WTC11 (cell line): ENCODE data around the gene KRT23. TPM values are rescaled to one million over a fixed set of nuclear protein-coding genes. Genes with fewer than 3 reads are reported as not detected.

Experiments
- ATAC-seq: fragments of 200-7000 bp; cut with Tn5 transposase; 2 replicates; pipeline ENCODE4 v1.10.0; 2021; ENCODE audit warnings: mild to moderate bottlenecking, moderate library complexity
- CTCF ChIA-PET: fragments of 300-600 bp; sonication (Branson Sonifier 250); formaldehyde crosslinking; loops from one replicate; lab custom pipeline; 2021; ENCODE audit warnings: antibody characterized with exemption; lab: Charles Lee
- POLR2A ChIA-PET: fragments of 350-600 bp; sonication (Branson Sonifier 250); formaldehyde crosslinking; loops from one replicate; lab custom pipeline; 2021; ENCODE audit warnings: antibody characterized with exemption; lab: Charles Lee
- DNase-seq: peaks from one replicate; pipeline ENCODE4 v3.0.0; 2021; ENCODE audit warnings: low spot score
- H3K27ac Mint-ChIP-seq: 2 replicates; pipeline ENCODE4 v1.8.0; 2021; ENCODE audit warnings: mixed read lengths
- H3K27me3 Mint-ChIP-seq: 2 replicates; pipeline ENCODE4 v1.8.0; 2021; ENCODE audit warnings: low read depth, mild to moderate bottlenecking, moderate library complexity, mixed read lengths
- H3K36me3 Mint-ChIP-seq: 2 replicates; pipeline ENCODE4 v1.8.0; 2021; ENCODE audit warnings: mixed read lengths
- H3K4me1 Mint-ChIP-seq: 2 replicates; pipeline ENCODE4 v1.8.0; 2022; ENCODE audit warnings: mixed read lengths
- H3K4me3 Mint-ChIP-seq: 2 replicates; pipeline ENCODE4 v1.8.0; 2021; ENCODE audit warnings: mild to moderate bottlenecking, moderate library complexity, mixed read lengths
- H3K9me3 Mint-ChIP-seq: 2 replicates; pipeline ENCODE4 v1.8.0; 2021; ENCODE audit warnings: mixed read lengths
- ATF3 ChIP-seq: sonication (generic); formaldehyde crosslinking; conservative IDR thresholded peaks from 2 replicates; pipeline ENCODE4 v1.8.1; 2022; ENCODE audit warnings: mild to moderate bottlenecking, missing genetic modification reagents
- ATF6 ChIP-seq: sonication (generic); formaldehyde crosslinking; IDR thresholded peaks from 2 replicates; pipeline ENCODE4 v1.8.1; 2023; ENCODE audit warnings: mild to moderate bottlenecking, missing genetic modification reagents
- CDX4 ChIP-seq: fragments of 250-450 bp; sonication (Bioruptor Pico); IDR thresholded peaks from 2 replicates; pipeline ENCODE4 v1.9.0; 2021; ENCODE audit warnings: moderate library complexity, mild to moderate bottlenecking, inconsistent platforms, borderline replicate concordance
- E2F1 ChIP-seq: sonication (generic); formaldehyde crosslinking; IDR thresholded peaks from 2 replicates; pipeline ENCODE4 v1.8.0; 2022; ENCODE audit warnings: mild to moderate bottlenecking, missing genetic modification reagents
- E2F4 ChIP-seq: sonication (generic); formaldehyde crosslinking; IDR thresholded peaks from 2 replicates; pipeline ENCODE4 v1.8.1; 2022; ENCODE audit warnings: low read depth, mild to moderate bottlenecking, moderate library complexity, missing genetic modification reagents, borderline replicate concordance
- E2F5 ChIP-seq: sonication (generic); formaldehyde crosslinking; IDR thresholded peaks from 2 replicates; pipeline ENCODE4 v1.8.1; 2022; ENCODE audit warnings: mild to moderate bottlenecking, moderate library complexity, missing genetic modification reagents
- FOXK1 ChIP-seq: sonication (generic); formaldehyde crosslinking; IDR thresholded peaks from 2 replicates; pipeline ENCODE4 v1.8.0; 2022; ENCODE audit warnings: mild to moderate bottlenecking, moderate library complexity, missing genetic modification reagents
- IRF1 ChIP-seq: sonication (generic); formaldehyde crosslinking; IDR thresholded peaks from 2 replicates; pipeline ENCODE4 v1.8.0; 2023; ENCODE audit warnings: missing genetic modification reagents
- NFYB ChIP-seq: sonication (generic); formaldehyde crosslinking; conservative IDR thresholded peaks from 2 replicates; pipeline ENCODE4 v1.8.0; 2022; ENCODE audit warnings: low read depth, missing genetic modification reagents
- PRDM15 ChIP-seq: sonication (generic); formaldehyde crosslinking; IDR thresholded peaks from 2 replicates; pipeline ENCODE4 v1.8.0; 2022; ENCODE audit warnings: missing genetic modification reagents
- RELA ChIP-seq: sonication (generic); formaldehyde crosslinking; IDR thresholded peaks from 2 replicates; pipeline ENCODE4 v1.8.1; 2022; ENCODE audit warnings: missing genetic modification reagents, mild to moderate bottlenecking, borderline replicate concordance
- SP1 ChIP-seq: sonication (generic); formaldehyde crosslinking; conservative IDR thresholded peaks from 2 replicates; pipeline ENCODE4 v1.8.1; 2022; ENCODE audit warnings: missing genetic modification reagents
- ZBTB43 ChIP-seq: sonication (generic); formaldehyde crosslinking; IDR thresholded peaks from 2 replicates; pipeline ENCODE4 v1.8.1; 2023; ENCODE audit warnings: mild to moderate bottlenecking, missing genetic modification reagents
- ZNF121 ChIP-seq: sonication (generic); formaldehyde crosslinking; IDR thresholded peaks from 2 replicates; pipeline ENCODE4 v1.8.0; 2023; ENCODE audit warnings: missing genetic modification reagents
- ZNF138 ChIP-seq: sonication (generic); formaldehyde crosslinking; conservative IDR thresholded peaks from 2 replicates; pipeline ENCODE4 v1.8.1; 2022; ENCODE audit warnings: mild to moderate bottlenecking, moderate library complexity, missing genetic modification reagents
- ZNF232 ChIP-seq: sonication (generic); formaldehyde crosslinking; IDR thresholded peaks from 2 replicates; pipeline ENCODE4 v1.8.0; 2022; ENCODE audit warnings: mild to moderate bottlenecking, missing genetic modification reagents
- ZNF317 ChIP-seq: sonication (generic); formaldehyde crosslinking; IDR thresholded peaks from 2 replicates; pipeline ENCODE4 v1.8.1; 2023; ENCODE audit warnings: low read depth, mild to moderate bottlenecking, moderate library complexity, missing genetic modification reagents, borderline replicate concordance
- ZNF423 ChIP-seq: fragments of 250-450 bp; sonication (Bioruptor Pico); IDR thresholded peaks from 2 replicates; pipeline ENCODE4 v2.1.2; 2022; ENCODE audit warnings: mild to moderate bottlenecking, moderate library complexity
- total RNA-seq: library from RNA; stranded (reverse); gene quantifications from 3 replicates; pipeline ENCODE4 v1.2.3, GENCODE V29; 2021

The KRT23 gene
- total RNA-seq, 1 experiment from 2014 or later: not detected

GRCh38 chr17:40878044-40878443 lies 59.4 kb downstream of the KRT23 start (continued):
- no peak for TF ChIP-seq SP1 (CRISPR knock-in tag)

- H3K9me3 Mint-ChIP-seq: peaks cover 4% of the 10 kb centered on the region; the same call in 1 of the 2 replicates
- DNase-seq (no peak), ATAC-seq (no peak; the same call in 1 of the 2 replicates)
- H3K36me3 Mint-ChIP-seq: no peaks in the 10 kb centered on the region
- TF ChIP-seq CDX4 (CRISPR knock-in tag) (no peak), ZNF121 (CRISPR knock-in tag) (no peak), ZNF317 (CRISPR knock-in tag) (no peak), E2F1 (CRISPR knock-in tag) (no peak), ATF6 (CRISPR knock-in tag) (no peak), E2F5 (no peak), ZNF423 (CRISPR knock-in tag) (no peak), ZNF232 (no peak), IRF1 (CRISPR knock-in tag) (no peak), FOXK1 (CRISPR knock-in tag) (no peak), E2F4 (CRISPR knock-in tag) (no peak), SP1 (CRISPR knock-in tag) (no peak), ATF3 (CRISPR knock-in tag) (no peak), ZNF138 (CRISPR knock-in tag) (no peak)
- ChIA-PET CTCF (interaction anchor here (0.9 to 1.9 kb wide), 7 partner anchors 10 to 789 kb away, joined by 3 to 12 read pairs (median 3); partner anchors contain the start of gene KRT20), POLR2A (no interaction called here)
- H3K4me1 Mint-ChIP-seq: peaks cover 20% of the 10 kb centered on the region
- no peak overlapping the region for H3K27ac Mint-ChIP-seq
- H3K4me3 Mint-ChIP-seq: no peak overlapping the region
- H3K27me3 Mint-ChIP-seq: no peaks in the 10 kb centered on the region
These were observed 63.6 kb downstream of the KRT23 start for GRCh38 chr17:40873801-40874200.

GRCh38 chr17:40873255-40873654 lies 64.2 kb downstream of the KRT23 start:
- no peaks in the 10 kb centered on the region for H3K36me3 Mint-ChIP-seq
- H3K4me1 Mint-ChIP-seq: peaks cover 20% of the 10 kb centered on the region
- CTCF ChIA-PET: interaction anchor here (0.8 to 1.9 kb wide), 8 partner anchors 10 to 790 kb away, joined by 3 to 12 read pairs (median 3); partner anchors contain the start of gene KRT20
- DNase-seq: no peak
- no peak for TF ChIP-seq NFYB (CRISPR knock-in tag)
- no peak for TF ChIP-seq ZBTB43 (CRISPR knock-in tag)
- TF ChIP-seq PRDM15 (CRISPR knock-in tag): no peak
- TF ChIP-seq CDX4 (CRISPR knock-in tag): no peak
- TF ChIP-seq RELA (CRISPR knock-in tag): no peak
- TF ChIP-seq ZNF121 (CRISPR knock-in tag): no peak
- TF ChIP-seq, all 79 proteins: peak for 0
- ATAC-seq: no peak
- POLR2A ChIA-PET: no interaction called here
- no peak overlapping the region for H3K27ac Mint-ChIP-seq
- H3K27me3 Mint-ChIP-seq: no peaks in the 10 kb centered on the region
- H3K4me3 Mint-ChIP-seq: no peak overlapping the region
- H3K9me3 Mint-ChIP-seq: peaks cover 4% of the 10 kb centered on the region; the same call in 1 of the 2 replicates
